HEK293 (cell line): ENCODE measurements around the gene CEACAM20.

ENCODE experiments used
- CTCF ChIA-PET: fragments of 350-600 bp; formaldehyde crosslinking; extraction: SDS; loops from one replicate; lab custom pipeline; 2021; ENCODE audit warnings: antibody characterized with exemption; lab: Yijun Ruan, JAX
- POLR2A ChIA-PET: fragments of 300-600 bp; formaldehyde crosslinking; extraction: SDS; loops from one replicate; lab custom pipeline; 2020; ENCODE audit warnings: antibody characterized with exemption, inconsistent platforms; lab: Yijun Ruan, JAX
- H3K27ac ChIP-seq: fragments of 200-500 bp; sonication (Bioruptor generic); 2 replicates; pipeline ENCODE4 v1.5.1; 2014; ENCODE audit warnings: low read depth, low read length, control low read depth, inconsistent platforms; ENCODE audit errors: extremely low read depth
- H3K36me3 ChIP-seq, 2 experiments: fragments of 200-500 bp in 1 of 2; sonication (Bioruptor generic) in 1 of 2; 1 replicate in 1 of 2; 2 replicates in 1 of 2; pipeline ENCODE4 v1.5.1; 2014 to 2017; ENCODE audit warnings: inconsistent platforms in 2 of 2, low read length in 2 of 2; ENCODE audit not compliant: control insufficient read depth in 2 of 2, insufficient read depth in 1 of 2
- H3K4me1 ChIP-seq: fragments of 200-500 bp; sonication (Bioruptor generic); 2 replicates; pipeline ENCODE4 v1.5.1; 2014; ENCODE audit warnings: mild to moderate bottlenecking, low read length, inconsistent platforms; ENCODE audit not compliant: control insufficient read depth, insufficient read depth
- H3K4me3 ChIP-seq: 2 replicates; pipeline ENCODE4 v1.5.1; 2011; ENCODE audit warnings: low read depth, mild to moderate bottlenecking, control low read depth, low read length, moderate library complexity
- H3K9me3 ChIP-seq: fragments of 200-500 bp; sonication (Bioruptor generic); 2 replicates; pipeline ENCODE4 v1.5.1; 2014; ENCODE audit warnings: low read depth, low read length, inconsistent platforms; ENCODE audit not compliant: control insufficient read depth, insufficient read depth
- CTCF ChIP-seq: fragments of 450-650 bp; formaldehyde crosslinking; IDR thresholded peaks from 2 replicates; pipeline ENCODE4 v1.5.1; 2016; ENCODE audit warnings: missing biosample characterization, missing genetic modification characterization
- FEZF1 ChIP-seq: fragments of 450-650 bp; formaldehyde crosslinking; IDR thresholded peaks from 2 replicates; pipeline ENCODE4 v1.5.1; 2016; ENCODE audit warnings: missing biosample characterization, missing genetic modification characterization
- HIC1 ChIP-seq: fragments of 450-650 bp; formaldehyde crosslinking; IDR thresholded peaks from 2 replicates; pipeline ENCODE4 v1.5.1; 2016; ENCODE audit warnings: missing biosample characterization, missing genetic modification characterization
- INSM2 ChIP-seq: fragments of 450-650 bp; formaldehyde crosslinking; IDR thresholded peaks from 2 replicates; pipeline ENCODE4 v1.5.1; 2016; ENCODE audit warnings: missing biosample characterization, missing genetic modification characterization
- MYNN ChIP-seq: fragments of 450-650 bp; formaldehyde crosslinking; IDR thresholded peaks from 2 replicates; pipeline ENCODE4 v1.5.1; 2016; ENCODE audit warnings: missing biosample characterization, missing genetic modification characterization, borderline replicate concordance
- PRDM1 ChIP-seq: fragments of 450-650 bp; formaldehyde crosslinking; IDR thresholded peaks from 2 replicates; pipeline ENCODE4; 2016; ENCODE audit warnings: missing biosample characterization, missing genetic modification characterization
- PRDM4 ChIP-seq: fragments of 450-650 bp; formaldehyde crosslinking; IDR thresholded peaks from 2 replicates; pipeline ENCODE4 v1.5.1; 2017; ENCODE audit warnings: missing biosample characterization, missing genetic modification characterization
- ZBTB10 ChIP-seq: fragments of 450-650 bp; formaldehyde crosslinking; IDR thresholded peaks from 2 replicates; pipeline ENCODE4 v1.5.1; 2016; ENCODE audit warnings: missing biosample characterization, missing genetic modification characterization
- ZBTB21 ChIP-seq: fragments of 450-650 bp; formaldehyde crosslinking; IDR thresholded peaks from 2 replicates; pipeline ENCODE4 v1.5.1; 2017; ENCODE audit warnings: missing biosample characterization, missing genetic modification characterization
- ZFP41 ChIP-seq: fragments of 450-650 bp; formaldehyde crosslinking; IDR thresholded peaks from 2 replicates; pipeline ENCODE4 v1.5.1; 2016; ENCODE audit warnings: missing biosample characterization, missing genetic modification characterization, borderline replicate concordance
- ZNF138 ChIP-seq: fragments of 450-650 bp; formaldehyde crosslinking; IDR thresholded peaks from 2 replicates; pipeline ENCODE4 v1.5.1; 2016; ENCODE audit warnings: missing biosample characterization, missing genetic modification characterization, borderline replicate concordance
- ZNF16 ChIP-seq: fragments of 450-650 bp; formaldehyde crosslinking; IDR thresholded peaks from 2 replicates; pipeline ENCODE4 v1.5.1; 2016; ENCODE audit warnings: low read depth, missing biosample characterization, missing genetic modification characterization
- ZNF174 ChIP-seq: fragments of 450-650 bp; formaldehyde crosslinking; IDR thresholded peaks from 2 replicates; pipeline ENCODE4 v1.5.0; 2017; ENCODE audit warnings: missing biosample characterization, mild to moderate bottlenecking, missing genetic modification characterization
- ZNF23 ChIP-seq: fragments of 450-650 bp; formaldehyde crosslinking; IDR thresholded peaks from 2 replicates; pipeline ENCODE4 v1.5.1; 2016; ENCODE audit warnings: missing biosample characterization, missing genetic modification characterization, borderline replicate concordance
- ZNF398 ChIP-seq: fragments of 450-650 bp; formaldehyde crosslinking; IDR thresholded peaks from 2 replicates; pipeline ENCODE4 v1.5.1; 2017; ENCODE audit warnings: missing biosample characterization, missing genetic modification characterization
- ZNF426 ChIP-seq: fragments of 450-650 bp; formaldehyde crosslinking; IDR thresholded peaks from 2 replicates; pipeline ENCODE4 v1.5.1; 2017; ENCODE audit warnings: missing biosample characterization, missing genetic modification characterization, mild to moderate bottlenecking, inconsistent platforms, moderate library complexity
- ZNF473 ChIP-seq: fragments of 450-650 bp; formaldehyde crosslinking; IDR thresholded peaks from 2 replicates; pipeline ENCODE4 v1.5.1; 2017; ENCODE audit warnings: missing biosample characterization, missing genetic modification characterization
- ZNF510 ChIP-seq: fragments of 450-650 bp; formaldehyde crosslinking; IDR thresholded peaks from 2 replicates; pipeline ENCODE4 v1.5.1; 2018; ENCODE audit warnings: mild to moderate bottlenecking, missing genetic modification characterization, missing biosample characterization; ENCODE audit not compliant: insufficient replicate concordance
- ZNF704 ChIP-seq: fragments of 450-650 bp; formaldehyde crosslinking; IDR thresholded peaks from 2 replicates; pipeline ENCODE4 v1.5.1; 2016; ENCODE audit warnings: missing biosample characterization, missing genetic modification characterization
- ZNF747 ChIP-seq: fragments of 450-650 bp; formaldehyde crosslinking; IDR thresholded peaks from 2 replicates; pipeline ENCODE4 v1.5.1; 2016; ENCODE audit warnings: missing biosample characterization, missing genetic modification characterization

The CEACAM20 gene

GRCh38 chr19:44529536-44529935, at the start of gene CEACAM20:
CEACAM20 (minus strand) TSS chr19:44529675; CDS start chr19:44529509, 166 bp downstream.
- CTCF ChIA-PET: interaction anchor here (0.5 to 1.3 kb wide), 3 partner anchors 41 to 184 kb away, joined by 3 read pairs; no protein-coding TSS in a partner anchor
- Histone ChIP-seq H3K36me3 (no peaks in the 10 kb centered on the region), H3K27ac (no peak within 1 kb of the TSS), H3K4me1 (no peaks in the 10 kb centered on the region)
- TF ChIP-seq MYNN (tag by site-specific recombination): no peak
- TF ChIP-seq ZBTB10 (tag by site-specific recombination): no peak
- TF ChIP-seq INSM2: no peak
- no peak for TF ChIP-seq ZNF473 (tag by site-specific recombination)
- no peak for TF ChIP-seq ZNF16 (tag by site-specific recombination)
- no peak for TF ChIP-seq ZNF426 (tag by site-specific recombination)
- TF ChIP-seq ZBTB21 (tag by site-specific recombination): no peak
- no peak for TF ChIP-seq PRDM4 (tag by site-specific recombination)
- TF ChIP-seq ZNF23 (tag by site-specific recombination): no peak
- TF ChIP-seq ZNF704 (tag by site-specific recombination): no peak
- no peak for TF ChIP-seq ZNF747 (tag by site-specific recombination)
- TF ChIP-seq CTCF (tag by site-specific recombination): no peak
- TF ChIP-seq ZNF510 (tag by site-specific recombination): no peak
- no peak for TF ChIP-seq HIC1 (tag by site-specific recombination)
- TF ChIP-seq PRDM1: no peak
- no peak for TF ChIP-seq ZNF174
- TF ChIP-seq ZNF398 (tag by site-specific recombination): no peak
- no peak for TF ChIP-seq ZNF138 (tag by site-specific recombination)
- TF ChIP-seq ZFP41 (tag by site-specific recombination): no peak
- no peak for TF ChIP-seq FEZF1
- TF ChIP-seq, all 188 proteins: peak for 0
- H3K9me3 ChIP-seq: no peaks in the 10 kb centered on the region
- no peak within 1 kb of the TSS for H3K4me3 ChIP-seq
- POLR2A ChIA-PET: no interaction called here
